ENCODE measurements around the gene GADD45G. TPM values are rescaled to one million over a fixed set of nuclear protein-coding genes. Genes with fewer than 3 reads are reported as not detected.
A peak's percentile ranks its signal among the peaks of the same experiment; 100 is the strongest.

GADD45G gene
- total RNA-seq, 1 experiment from 2014 or later, result 0.39 TPM

- no peak for TF ChIP-seq EZH2 (IDR thresholded peaks at IDR 0.05; ENCODE audit: borderline replicate concordance, low read depth, low read length, poor library complexity, severe bottlenecking)
- TF ChIP-seq, protein P1, sequence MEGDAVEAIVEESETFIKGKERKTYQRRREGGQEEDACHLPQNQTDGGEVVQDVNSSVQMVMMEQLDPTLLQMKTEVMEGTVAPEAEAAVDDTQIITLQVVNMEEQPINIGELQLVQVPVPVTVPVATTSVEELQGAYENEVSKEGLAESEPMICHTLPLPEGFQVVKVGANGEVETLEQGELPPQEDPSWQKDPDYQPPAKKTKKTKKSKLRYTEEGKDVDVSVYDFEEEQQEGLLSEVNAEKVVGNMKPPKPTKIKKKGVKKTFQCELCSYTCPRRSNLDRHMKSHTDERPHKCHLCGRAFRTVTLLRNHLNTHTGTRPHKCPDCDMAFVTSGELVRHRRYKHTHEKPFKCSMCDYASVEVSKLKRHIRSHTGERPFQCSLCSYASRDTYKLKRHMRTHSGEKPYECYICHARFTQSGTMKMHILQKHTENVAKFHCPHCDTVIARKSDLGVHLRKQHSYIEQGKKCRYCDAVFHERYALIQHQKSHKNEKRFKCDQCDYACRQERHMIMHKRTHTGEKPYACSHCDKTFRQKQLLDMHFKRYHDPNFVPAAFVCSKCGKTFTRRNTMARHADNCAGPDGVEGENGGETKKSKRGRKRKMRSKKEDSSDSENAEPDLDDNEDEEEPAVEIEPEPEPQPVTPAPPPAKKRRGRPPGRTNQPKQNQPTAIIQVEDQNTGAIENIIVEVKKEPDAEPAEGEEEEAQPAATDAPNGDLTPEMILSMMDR (conservative IDR thresholded peaks at IDR 0.05; ENCODE audit: low read depth, low read length), result no peak
- BruUV-seq (replicated peaks), result no TSS peak
- intact Hi-C loops (cut with micrococcal nuclease; ENCODE audit: unreplicated experiment), result loop anchor here (10.0 kb wide), 1 partner anchor 1052 kb away; the partner anchor contains the start of gene DIRAS2
- ChIA-PET POLR2A (ENCODE audit: low non-redundant PET) (no interaction called here), CTCF (interaction anchor here (1.4 to 2.5 kb wide), 3 partner anchors 10 to 509 kb away, joined by 4 to 16 read pairs (median 4); no protein-coding TSS in a partner anchor)
- peak; percentile 37 for DNase-seq (ENCODE audit: low spot score)
- H3K4me1 ChIP-seq (ENCODE audit: insufficient read depth, low read length, poor library complexity, severe bottlenecking), result no peaks in the 10 kb centered on the region
- no peak overlapping the region for H3K27ac ChIP-seq (ENCODE audit: low read depth, low read length, poor library complexity, severe bottlenecking)
- peaks cover 7% of the 10 kb centered on the region for H3K27me3 ChIP-seq (replicated peaks; ENCODE audit: insufficient read depth, low read depth, low read length, poor library complexity)
- H3K9me3 ChIP-seq (ENCODE audit: low read depth, low read length, poor library complexity, severe bottlenecking), result no peaks in the 10 kb centered on the region
- no peak overlapping the region for H3K4me3 ChIP-seq (ENCODE audit: low read depth, low read length, poor library complexity, severe bottlenecking)
- no peaks in the 10 kb centered on the region for H3K36me3 ChIP-seq (ENCODE audit: insufficient read depth, low read length, poor library complexity, severe bottlenecking)
These were observed 11.7 kb upstream of the GADD45G start for GRCh38 chr9:89592963-89593726.

DNA sequence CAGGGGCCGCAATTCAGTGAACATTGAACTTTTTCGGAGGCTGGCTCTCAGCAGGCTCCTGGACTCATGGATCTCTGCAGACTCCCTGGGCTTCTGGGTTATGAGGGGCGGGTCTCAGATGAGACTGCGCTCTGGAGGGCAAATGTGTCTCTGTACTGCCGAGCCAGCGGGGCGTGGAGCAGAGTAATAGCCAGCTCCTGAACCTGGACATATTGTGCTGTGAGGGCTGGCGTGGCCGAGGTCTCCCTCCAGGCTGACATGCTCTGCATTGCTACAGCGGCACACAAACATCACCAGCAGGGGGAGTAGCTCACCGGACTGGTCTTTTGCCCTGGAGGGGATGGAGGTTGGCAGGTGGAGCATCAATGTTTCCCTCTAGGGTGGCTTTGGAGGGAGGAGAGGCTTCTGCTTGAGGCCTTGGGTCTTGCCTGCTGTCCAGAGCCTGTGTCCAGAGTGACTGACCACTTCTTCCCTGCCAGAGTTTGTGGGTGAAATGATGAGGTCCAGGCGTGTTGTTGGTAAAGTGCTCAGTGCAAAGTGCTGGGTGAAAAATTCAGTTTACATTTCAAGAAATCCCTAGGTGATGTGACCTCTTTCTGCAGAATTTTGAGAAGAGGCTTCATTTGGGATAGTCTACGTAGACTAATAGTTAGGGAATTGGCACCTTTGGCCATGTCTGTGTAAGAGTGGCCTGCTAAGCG, 10.9 kb upstream of the GADD45G start:
- H3K36me3 ChIP-seq (ENCODE audit: insufficient read depth, low read length, poor library complexity, severe bottlenecking), result no peaks in the 10 kb centered on the region
- intact Hi-C loops (cut with micrococcal nuclease; ENCODE audit: unreplicated experiment), result loop anchor here (10.0 kb wide), 1 partner anchor 1051 kb away; the partner anchor contains the start of gene DIRAS2
- H3K27me3 ChIP-seq (replicated peaks; ENCODE audit: insufficient read depth, low read depth, low read length, poor library complexity), result peaks cover 10% of the 10 kb centered on the region
- peak; percentile 48 for DNase-seq (ENCODE audit: low spot score)
- no TSS peak for BruUV-seq (replicated peaks)
- no peak overlapping the region for H3K27ac ChIP-seq (ENCODE audit: low read depth, low read length, poor library complexity, severe bottlenecking)
- ChIA-PET CTCF (interaction anchor here (1.4 to 2.5 kb wide), 3 partner anchors 9 to 508 kb away, joined by 4 to 16 read pairs (median 4); no protein-coding TSS in a partner anchor), POLR2A (ENCODE audit: low non-redundant PET) (no interaction called here)
- H3K9me3 ChIP-seq (ENCODE audit: low read depth, low read length, poor library complexity, severe bottlenecking), result no peaks in the 10 kb centered on the region
- no peak overlapping the region for H3K4me3 ChIP-seq (ENCODE audit: low read depth, low read length, poor library complexity, severe bottlenecking)
- TF ChIP-seq, protein P1 (conservative IDR thresholded peaks at IDR 0.05; ENCODE audit: low read depth, low read length), result peak; percentile 80
- no peak for TF ChIP-seq EZH2 (IDR thresholded peaks at IDR 0.05; ENCODE audit: borderline replicate concordance, low read depth, low read length, poor library complexity, severe bottlenecking)
- H3K4me1 ChIP-seq (ENCODE audit: insufficient read depth, low read length, poor library complexity, severe bottlenecking), result no peaks in the 10 kb centered on the region

DNA sequence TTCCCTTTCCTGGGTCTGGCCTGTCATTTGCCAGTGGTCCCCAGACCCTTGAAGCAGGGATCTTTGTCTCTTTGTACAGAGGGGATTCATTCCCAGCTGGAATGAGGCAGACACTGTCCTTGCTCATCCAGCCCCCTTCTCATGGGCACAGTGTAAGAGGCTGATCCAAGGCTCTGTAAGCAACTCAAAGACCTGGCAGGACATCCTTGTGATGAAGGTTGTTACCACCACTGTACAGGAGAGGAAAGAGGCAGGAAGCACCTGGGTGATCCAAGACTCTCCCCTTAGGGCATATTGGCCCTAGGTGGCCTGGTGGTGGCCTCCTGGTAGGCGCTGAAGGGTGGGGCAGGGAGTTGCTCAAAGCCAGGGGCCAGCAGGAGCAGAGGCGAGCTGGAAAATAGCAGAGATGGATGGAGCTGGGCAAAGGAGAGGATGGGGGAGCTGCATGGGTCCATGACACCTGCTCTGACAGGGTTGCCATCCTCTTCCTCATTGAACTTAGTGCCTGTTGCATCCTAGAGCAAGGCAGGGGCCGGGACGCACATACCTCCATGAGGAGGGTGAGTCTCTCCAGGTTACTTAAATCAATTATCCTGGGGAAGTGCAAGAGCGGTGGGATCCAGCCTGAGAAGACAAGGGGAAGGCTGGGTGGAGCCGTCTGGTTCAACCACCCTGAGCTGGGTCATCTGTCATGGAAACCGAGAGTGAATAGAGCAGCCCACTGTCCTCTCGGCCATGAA, 9.8 kb upstream of the GADD45G start:
- ChIA-PET POLR2A (ENCODE audit: low non-redundant PET) (no interaction called here), CTCF (interaction anchor here (0.6 to 1.4 kb wide), 2 partner anchors 155 to 507 kb away, joined by 3 to 4 read pairs; no protein-coding TSS in a partner anchor)
- H3K4me3 ChIP-seq (ENCODE audit: low read depth, low read length, poor library complexity, severe bottlenecking), result no peak overlapping the region
- TF ChIP-seq, protein P1 (conservative IDR thresholded peaks at IDR 0.05; ENCODE audit: low read depth, low read length), result no peak
- TF ChIP-seq EZH2 (IDR thresholded peaks at IDR 0.05; ENCODE audit: borderline replicate concordance, low read depth, low read length, poor library complexity, severe bottlenecking), result no peak
- H3K36me3 ChIP-seq (ENCODE audit: insufficient read depth, low read length, poor library complexity, severe bottlenecking), result no peaks in the 10 kb centered on the region
- no peak overlapping the region for H3K27ac ChIP-seq (ENCODE audit: low read depth, low read length, poor library complexity, severe bottlenecking)
- intact Hi-C loops (cut with micrococcal nuclease; ENCODE audit: unreplicated experiment), result loop anchor here (10.0 kb wide), 1 partner anchor 1050 kb away; the partner anchor contains the start of gene DIRAS2
- peaks cover 21% of the 10 kb centered on the region for H3K27me3 ChIP-seq (replicated peaks; ENCODE audit: insufficient read depth, low read depth, low read length, poor library complexity)
- no TSS peak for BruUV-seq (replicated peaks)
- no peak for DNase-seq (ENCODE audit: low spot score)
- no peaks in the 10 kb centered on the region for H3K4me1 ChIP-seq (ENCODE audit: insufficient read depth, low read length, poor library complexity, severe bottlenecking)
- no peaks in the 10 kb centered on the region for H3K9me3 ChIP-seq (ENCODE audit: low read depth, low read length, poor library complexity, severe bottlenecking)

Data from A673 (cell line).